Neural crest cell (in vitro differentiated cells): Measurements from ENCODE around the gene POU3F3. TPM values are rescaled to one million over a fixed set of nuclear protein-coding genes. Genes with fewer than 3 reads are reported as not detected.

ENCODE experiments used
- DNase-seq: peaks from one replicate; pipeline ENCODE4 v3.0.0; 2021; ENCODE audit warnings: low read depth, mixed read lengths, low spot score
- H3K27ac Mint-ChIP-seq: one replicate; pipeline ENCODE4 v1.8.0; 2021; ENCODE audit warnings: mild to moderate bottlenecking, mixed read lengths; ENCODE audit not compliant: unreplicated experiment
- H3K27me3 Mint-ChIP-seq: 2 replicates; pipeline ENCODE4 v1.8.0; 2021; ENCODE audit warnings: low read depth, mild to moderate bottlenecking, mixed read lengths
- H3K36me3 Mint-ChIP-seq: 2 replicates; pipeline ENCODE4 v1.8.0; 2021; ENCODE audit warnings: low read depth, mild to moderate bottlenecking, mixed read lengths
- H3K4me1 Mint-ChIP-seq: 2 replicates; pipeline ENCODE4 v1.8.0; 2021; ENCODE audit warnings: mixed read lengths
- H3K4me3 Mint-ChIP-seq: one replicate; pipeline ENCODE4 v1.8.0; 2021; ENCODE audit warnings: mild to moderate bottlenecking, mixed read lengths
- H3K9me3 Mint-ChIP-seq: 2 replicates; pipeline ENCODE4 v1.8.0; 2021; ENCODE audit warnings: mixed read lengths
- CTCF ChIP-seq: fragments of 200-600 bp; sonication (generic); conservative IDR thresholded peaks from 2 replicates; pipeline ENCODE4 v1.5.0; 2021; ENCODE audit warnings: antibody characterized with exemption, mild to moderate bottlenecking
- total RNA-seq: library from RNA; stranded (reverse); gene quantifications from 2 replicates; pipeline ENCODE4 v1.2.1, GENCODE V29; 2021

POU3F3 gene
- total RNA-seq, 1 donor from 2014 or later: 27.1 TPM

- H3K4me3 Mint-ChIP-seq: peak overlapping the region; percentile 94
- no peak for DNase-seq
Measured at GRCh38 chr2:104856973-104857261, 3.0 kb downstream of the POU3F3 start.

GRCh38 chr2:104857262-104858005 lies 3.5 kb downstream of the POU3F3 start:
- H3K27ac Mint-ChIP-seq: peak overlapping the region; percentile 75
- H3K4me1 Mint-ChIP-seq: peaks cover 65% of the 10 kb centered on the region
- no peak for TF ChIP-seq CTCF
- peaks cover 81% of the 10 kb centered on the region for H3K27me3 Mint-ChIP-seq
- peaks cover 27% of the 10 kb centered on the region for H3K36me3 Mint-ChIP-seq
- DNase-seq: no peak
- no peaks in the 10 kb centered on the region for H3K9me3 Mint-ChIP-seq
- H3K4me3 Mint-ChIP-seq: peak overlapping the region; percentile 94

More at GRCh38 chr2:104856973-104857261, 3.0 kb downstream of the POU3F3 start:
- peaks cover 64% of the 10 kb centered on the region for H3K4me1 Mint-ChIP-seq
- H3K27me3 Mint-ChIP-seq: peaks cover 81% of the 10 kb centered on the region
- no peaks in the 10 kb centered on the region for H3K9me3 Mint-ChIP-seq
- no peak for TF ChIP-seq CTCF
- H3K36me3 Mint-ChIP-seq: peaks cover 25% of the 10 kb centered on the region
- H3K27ac Mint-ChIP-seq: no peak overlapping the region

- DNase-seq: no peak
- TF ChIP-seq CTCF: no peak
- Mint-ChIP-seq H3K4me1 (peaks cover 63% of the 10 kb centered on the region), H3K9me3 (no peaks in the 10 kb centered on the region), H3K4me3 (peak overlapping the region; percentile 85), H3K27ac (no peak overlapping the region), H3K27me3 (peaks cover 81% of the 10 kb centered on the region), H3K36me3 (peaks cover 27% of the 10 kb centered on the region)
Measured at GRCh38 chr2:104858006-104858978, 4.4 kb downstream of the POU3F3 start.

- H3K36me3 Mint-ChIP-seq: peaks cover 24% of the 10 kb centered on the region
- H3K4me3 Mint-ChIP-seq: peak overlapping the region; percentile 85
- H3K27me3 Mint-ChIP-seq: peaks cover 82% of the 10 kb centered on the region
- peaks cover 64% of the 10 kb centered on the region for H3K4me1 Mint-ChIP-seq
- no peak overlapping the region for H3K27ac Mint-ChIP-seq
- no peak for TF ChIP-seq CTCF
- no peak for DNase-seq
- H3K9me3 Mint-ChIP-seq: no peaks in the 10 kb centered on the region
Measured at GRCh38 chr2:104859291-104859765, 5.4 kb downstream of the POU3F3 start.

GRCh38 chr2:104859766-104860450 lies 6.0 kb downstream of the POU3F3 start:
- Mint-ChIP-seq H3K36me3 (peaks cover 21% of the 10 kb centered on the region), H3K27me3 (peaks cover 82% of the 10 kb centered on the region), H3K4me1 (peaks cover 61% of the 10 kb centered on the region)

More at GRCh38 chr2:104859766-104860450, 6.0 kb downstream of the POU3F3 start:
- Mint-ChIP-seq H3K27ac (no peak overlapping the region), H3K9me3 (no peaks in the 10 kb centered on the region), H3K4me3 (peak overlapping the region; percentile 85)
- no peak for DNase-seq
- no peak for TF ChIP-seq CTCF
